ENCODE data around the gene MYBPC1.
"Not testable (repeated sequence)": the region's sequence is repeated elsewhere in the genome, so short reads cannot be mapped to it uniquely, and the experiment has no call there.

The MYBPC1 gene, protein sequence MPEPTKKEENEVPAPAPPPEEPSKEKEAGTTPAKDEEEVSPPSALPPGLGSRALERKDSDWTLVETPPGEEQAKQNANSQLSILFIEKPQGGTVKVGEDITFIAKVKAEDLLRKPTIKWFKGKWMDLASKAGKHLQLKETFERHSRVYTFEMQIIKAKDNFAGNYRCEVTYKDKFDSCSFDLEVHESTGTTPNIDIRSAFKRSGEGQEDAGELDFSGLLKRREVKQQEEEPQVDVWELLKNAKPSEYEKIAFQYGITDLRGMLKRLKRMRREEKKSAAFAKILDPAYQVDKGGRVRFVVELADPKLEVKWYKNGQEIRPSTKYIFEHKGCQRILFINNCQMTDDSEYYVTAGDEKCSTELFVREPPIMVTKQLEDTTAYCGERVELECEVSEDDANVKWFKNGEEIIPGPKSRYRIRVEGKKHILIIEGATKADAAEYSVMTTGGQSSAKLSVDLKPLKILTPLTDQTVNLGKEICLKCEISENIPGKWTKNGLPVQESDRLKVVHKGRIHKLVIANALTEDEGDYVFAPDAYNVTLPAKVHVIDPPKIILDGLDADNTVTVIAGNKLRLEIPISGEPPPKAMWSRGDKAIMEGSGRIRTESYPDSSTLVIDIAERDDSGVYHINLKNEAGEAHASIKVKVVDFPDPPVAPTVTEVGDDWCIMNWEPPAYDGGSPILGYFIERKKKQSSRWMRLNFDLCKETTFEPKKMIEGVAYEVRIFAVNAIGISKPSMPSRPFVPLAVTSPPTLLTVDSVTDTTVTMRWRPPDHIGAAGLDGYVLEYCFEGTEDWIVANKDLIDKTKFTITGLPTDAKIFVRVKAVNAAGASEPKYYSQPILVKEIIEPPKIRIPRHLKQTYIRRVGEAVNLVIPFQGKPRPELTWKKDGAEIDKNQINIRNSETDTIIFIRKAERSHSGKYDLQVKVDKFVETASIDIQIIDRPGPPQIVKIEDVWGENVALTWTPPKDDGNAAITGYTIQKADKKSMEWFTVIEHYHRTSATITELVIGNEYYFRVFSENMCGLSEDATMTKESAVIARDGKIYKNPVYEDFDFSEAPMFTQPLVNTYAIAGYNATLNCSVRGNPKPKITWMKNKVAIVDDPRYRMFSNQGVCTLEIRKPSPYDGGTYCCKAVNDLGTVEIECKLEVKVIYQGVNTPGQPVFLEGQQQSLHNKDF
- long read RNA-seq, donor 1 = 0 reads
- long read RNA-seq, donor 2 = 0 reads
- long read RNA-seq, donor 3 = 0 reads
- long read RNA-seq, donor 4 = 0 reads
- long read RNA-seq, donor 5 = 0 reads
- long read RNA-seq, donor 6 = 0 reads
- long read RNA-seq, donor 7 = 0 reads
- long read RNA-seq, donor 8 = 0 reads

DNA sequence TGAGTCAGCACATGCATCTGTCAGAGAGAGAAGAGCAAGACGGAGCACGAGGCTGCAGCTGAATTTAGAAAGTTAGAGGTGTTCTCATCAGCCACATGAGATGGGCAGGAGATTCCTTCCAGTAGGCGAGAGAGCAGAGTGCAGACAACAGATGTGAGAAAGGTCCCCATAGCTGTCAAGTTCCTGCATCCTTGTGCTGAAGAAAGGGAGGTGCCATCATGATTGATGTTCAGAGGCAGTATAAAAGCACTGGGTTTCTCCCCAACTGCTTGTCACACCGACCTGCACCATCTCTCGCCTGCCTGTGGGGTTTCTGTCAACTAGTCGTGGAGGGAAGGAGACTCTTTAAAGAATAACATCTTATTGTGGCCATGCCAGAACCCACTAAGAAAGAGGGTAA is at the start of gene MYBPC1:
Gene MYBPC1, plus strand, starts transcription at position 272 of the 400 bp plus-strand sequence. Its CDS starts 100 bp downstream, at position 372.
- no peak for DNase-seq

DNA sequence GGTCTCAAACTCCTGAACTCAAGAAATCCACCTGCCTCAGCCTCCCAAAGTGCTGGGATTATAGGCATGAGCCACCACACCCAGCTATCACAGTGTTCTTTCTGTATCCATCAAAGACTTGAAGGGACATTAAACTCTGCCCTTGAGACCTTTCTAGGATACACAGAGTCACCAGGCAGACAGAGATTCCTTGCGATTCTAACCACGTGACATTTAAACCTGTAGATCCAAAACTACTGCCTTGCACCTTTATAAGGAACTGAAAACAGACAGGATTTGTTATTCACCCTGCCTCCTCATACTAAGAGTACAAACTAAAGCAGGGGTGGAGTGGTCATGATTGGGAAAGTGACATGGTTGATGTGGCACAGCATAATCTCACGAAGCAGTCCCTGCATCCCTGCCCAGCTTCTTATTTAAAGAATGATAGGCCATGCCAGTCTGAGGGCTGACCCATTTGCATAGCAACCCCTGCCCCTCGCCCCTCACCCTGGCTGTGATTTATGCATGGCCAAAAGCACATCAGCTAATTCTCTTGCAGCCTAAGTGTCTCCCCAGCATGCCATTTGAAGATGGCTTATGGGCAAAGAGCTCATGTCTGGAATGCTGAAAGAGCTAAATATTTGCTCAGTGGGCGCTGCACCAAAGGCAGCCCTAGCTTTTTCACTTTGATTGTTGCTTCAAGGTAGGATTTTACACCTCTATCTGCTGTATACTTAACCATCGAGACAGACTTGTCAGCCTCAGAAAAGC is 43.2 kb upstream of the MYBPC1 start:
- no peak for DNase-seq

DNA sequence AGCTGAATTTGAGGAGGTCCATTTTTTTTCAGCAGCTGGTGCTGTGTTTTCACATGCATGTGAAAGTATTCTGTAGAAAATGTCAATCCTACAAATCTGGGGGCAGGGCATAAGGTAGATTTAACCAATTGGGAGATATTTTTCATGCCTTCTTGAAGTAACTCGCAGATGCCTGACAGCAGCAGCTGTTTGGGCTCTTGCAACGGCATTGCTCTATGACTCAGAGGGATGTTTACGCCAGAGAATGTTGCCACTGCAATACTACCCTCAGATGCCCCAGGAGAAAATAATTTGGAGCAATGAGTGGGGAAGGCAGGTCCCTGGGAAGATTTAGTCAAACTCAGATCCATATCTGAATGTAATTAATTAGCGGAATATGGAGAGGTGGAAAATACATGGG is 42.5 kb upstream of the MYBPC1 start:
- no peak for DNase-seq

- DNase-seq = no peak
Measured at GRCh38 chr12:101557094-101557493, 37.7 kb upstream of the MYBPC1 start.

DNA sequence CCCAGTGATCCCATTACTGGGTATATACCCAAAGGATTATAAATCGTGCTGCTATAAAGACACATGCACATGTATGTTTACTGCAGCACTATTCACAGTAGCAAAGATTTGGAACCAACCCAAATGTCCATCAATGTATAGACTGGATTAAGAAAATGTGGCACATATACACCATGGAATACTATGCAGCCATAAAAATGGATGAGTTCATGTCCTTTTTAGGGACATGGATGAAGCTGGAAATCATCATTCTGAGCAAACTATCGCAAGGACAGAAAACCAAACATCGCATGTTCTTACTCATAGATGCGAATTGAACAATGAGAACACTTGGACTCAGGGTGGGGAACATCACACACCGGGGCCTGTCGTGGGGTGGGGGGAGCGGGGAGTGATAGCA is 36.0 kb upstream of the MYBPC1 start:
- not testable (repeated sequence) for DNase-seq

- no peak for DNase-seq
Measured at GRCh38 chr12:101563212-101563611, 31.6 kb upstream of the MYBPC1 start.

GRCh38 chr12:101564912-101565311 is 29.9 kb upstream of the MYBPC1 start:
- no peak for DNase-seq

- no peak for DNase-seq
Measured at GRCh38 chr12:101566318-101566717, 28.5 kb upstream of the MYBPC1 start.

DNA sequence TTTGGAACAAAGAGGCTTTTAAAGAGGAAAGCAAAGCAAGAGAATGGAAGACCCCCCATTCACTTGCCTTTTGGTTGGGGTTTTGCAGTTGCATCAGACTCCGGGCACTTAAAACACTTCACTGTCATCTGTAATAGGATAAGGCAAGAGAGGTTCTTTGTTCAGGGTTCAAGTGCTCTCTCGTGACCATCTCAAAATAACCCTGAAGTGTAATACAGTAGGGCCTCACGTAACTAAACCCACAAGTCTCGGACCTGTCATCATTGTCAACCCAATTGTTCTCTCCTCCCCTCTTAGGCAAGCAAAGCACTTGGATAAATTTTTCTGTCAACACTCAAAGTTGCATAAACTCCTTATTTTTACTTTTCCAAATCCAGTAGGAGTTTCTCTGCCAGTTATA is 26.9 kb upstream of the MYBPC1 start:
- DNase-seq = no peak

DNA sequence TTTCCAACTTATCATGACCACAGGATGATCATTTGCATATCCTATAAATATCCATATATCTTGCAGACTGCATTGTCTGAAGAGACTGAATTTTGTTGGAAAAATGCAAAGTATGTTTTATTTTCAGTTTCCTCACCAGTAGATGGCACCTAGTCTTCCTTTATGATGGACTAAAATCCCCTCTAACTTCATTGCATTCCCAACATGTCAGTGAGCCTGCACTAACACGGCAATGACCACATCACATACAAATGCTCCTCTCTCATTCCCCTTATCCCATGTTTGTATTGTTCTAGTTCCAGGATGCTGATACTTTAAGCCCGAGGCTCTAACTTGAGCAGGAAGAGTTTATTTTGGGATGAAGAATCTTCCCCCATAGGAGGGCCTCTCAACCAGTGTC is 24.7 kb upstream of the MYBPC1 start:
- peak; percentile 16 for DNase-seq

DNA sequence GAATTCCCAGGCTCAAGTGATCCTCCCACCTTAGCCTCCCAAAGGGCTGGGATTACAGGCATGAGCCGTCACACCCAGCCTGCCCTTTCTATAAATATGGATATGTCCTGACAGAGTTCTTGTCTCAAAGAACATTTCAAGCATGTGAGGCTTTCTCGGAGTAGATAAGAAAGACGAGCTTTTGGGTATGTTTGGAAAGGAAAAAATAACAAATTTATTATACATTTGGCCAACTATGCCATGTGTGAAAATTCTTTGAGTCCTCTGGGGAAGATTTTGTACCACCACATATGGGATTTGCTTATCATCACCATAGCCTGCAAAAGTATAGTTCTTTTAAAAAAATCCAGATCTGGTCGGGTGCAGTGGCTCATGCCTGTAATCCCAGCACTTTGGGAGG is 23.7 kb upstream of the MYBPC1 start:
- DNase-seq = no peak

GRCh38 chr12:101573743-101574142 is 21.0 kb upstream of the MYBPC1 start:
- DNase-seq = no peak

- DNase-seq = no peak
Measured at GRCh38 chr12:101578417-101578816, 16.4 kb upstream of the MYBPC1 start.

DNA sequence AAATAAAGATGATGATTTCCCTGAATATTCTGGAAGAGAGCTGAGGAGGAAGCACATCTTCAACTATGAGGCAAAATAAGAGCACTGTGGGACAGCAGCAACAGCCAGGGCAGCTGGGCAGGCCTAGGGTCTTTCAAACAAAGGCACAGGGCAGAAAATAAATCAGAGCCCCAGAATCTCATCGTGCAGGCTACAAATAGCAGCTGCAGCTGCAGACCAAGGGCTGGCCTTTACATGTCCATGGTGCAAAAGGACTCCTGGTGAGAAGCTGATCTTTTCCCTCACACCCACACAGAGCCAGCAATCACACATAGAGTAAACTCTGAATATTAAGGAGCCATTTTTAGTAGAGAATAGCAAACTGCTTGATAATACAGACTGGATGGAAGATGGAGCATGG is 13.6 kb upstream of the MYBPC1 start:
- no peak for DNase-seq

DNA sequence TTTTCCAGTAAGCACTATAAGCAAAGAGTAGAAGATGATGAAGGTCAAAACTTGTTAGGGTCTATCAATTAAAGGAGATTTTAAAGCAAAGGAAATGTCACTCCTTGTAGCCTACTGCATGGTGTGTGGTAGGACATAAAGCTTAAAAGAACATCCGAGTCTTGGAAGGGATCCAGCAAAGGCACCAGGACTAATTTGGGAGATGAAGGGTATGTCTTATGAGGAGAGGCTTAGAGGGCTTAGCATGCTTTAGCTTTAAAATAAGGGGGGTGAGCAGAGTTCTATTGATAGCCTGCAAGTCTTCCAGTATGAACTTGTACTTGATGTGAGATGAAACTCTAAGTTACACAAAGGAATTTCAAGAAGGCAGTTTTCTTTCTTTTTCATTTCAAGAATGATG is 11.8 kb upstream of the MYBPC1 start:
- DNase-seq = no peak

DNA sequence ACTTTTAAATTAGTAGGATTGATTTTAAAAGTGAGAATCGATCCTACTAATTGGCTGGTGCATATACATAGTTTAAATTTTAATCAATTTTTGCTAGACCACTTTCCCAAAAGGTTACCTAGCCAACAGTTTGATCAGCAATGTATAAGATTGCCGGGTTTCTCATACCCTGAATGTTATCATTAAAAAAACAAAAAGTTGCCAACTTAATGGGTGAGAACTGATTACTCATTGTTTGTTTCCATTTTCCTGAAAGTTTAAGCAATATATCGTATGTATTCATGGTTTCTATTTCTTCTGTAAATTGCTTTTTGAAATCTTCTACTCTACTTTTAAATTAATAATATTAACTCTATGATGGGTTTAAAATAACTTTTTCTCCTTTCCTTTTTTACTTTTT is 4.4 kb upstream of the MYBPC1 start:
- DNase-seq = no peak

- no peak for DNase-seq
Measured at GRCh38 chr12:101591781-101592180, 3.0 kb upstream of the MYBPC1 start.

DNA sequence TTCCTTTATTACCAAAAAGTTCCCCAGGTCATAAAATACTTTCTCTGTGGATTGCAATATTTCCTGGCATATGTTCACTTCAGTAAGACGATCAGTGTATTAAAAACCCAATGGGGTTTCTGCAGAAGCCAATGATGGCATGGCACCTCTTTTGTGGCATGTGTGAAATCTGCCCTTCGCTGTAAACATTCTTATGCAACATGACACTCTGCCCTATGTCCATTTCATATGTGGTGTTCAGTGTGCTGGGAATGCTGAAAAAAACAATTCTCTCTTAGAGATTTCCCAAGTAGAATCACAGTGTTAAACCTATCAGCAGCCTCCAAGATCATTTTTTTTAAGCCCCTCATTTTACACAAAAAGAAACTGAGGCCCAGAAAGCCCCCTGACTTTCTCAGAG is 2.3 kb upstream of the MYBPC1 start:
- DNase-seq = no peak

DNA sequence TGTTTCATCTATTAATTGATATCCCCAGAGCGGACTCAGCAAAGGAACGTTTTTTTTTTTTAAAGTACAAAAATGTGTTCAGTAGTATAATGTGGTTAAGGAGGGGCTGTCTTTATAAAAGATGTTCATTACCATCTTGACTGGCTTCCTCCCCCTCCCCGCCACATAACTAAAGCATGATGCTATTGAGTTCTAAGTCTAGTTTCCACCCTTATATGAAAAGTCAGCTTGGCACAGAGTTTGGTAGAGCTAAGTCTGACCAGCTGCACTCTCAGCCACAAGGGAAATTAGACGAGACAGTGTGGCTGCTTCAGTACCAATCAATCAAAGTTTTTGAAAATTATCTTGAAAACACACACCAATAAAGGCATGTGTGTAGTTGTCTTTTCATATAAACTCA is 1.9 kb upstream of the MYBPC1 start:
- no peak for DNase-seq

DNA sequence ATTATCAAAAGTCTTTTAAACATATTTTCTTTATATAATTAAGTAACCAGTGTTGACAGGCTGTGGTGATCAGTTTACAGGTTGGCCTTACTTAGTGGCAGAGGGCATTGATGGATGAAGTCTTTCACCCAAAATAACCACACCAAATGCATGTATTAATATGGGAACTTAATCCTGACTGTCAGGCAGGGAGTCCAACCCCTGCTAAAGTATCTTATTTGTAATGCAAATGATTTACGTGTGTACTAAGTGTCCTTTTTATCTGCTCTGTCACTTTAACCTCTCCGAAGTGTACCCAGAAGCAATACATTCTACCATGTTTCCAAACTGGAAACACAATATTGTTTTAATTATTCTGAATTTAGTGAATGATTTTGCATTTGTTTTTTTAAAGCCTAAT is 1.4 kb downstream of the MYBPC1 start:
- DNase-seq = no peak

DNA sequence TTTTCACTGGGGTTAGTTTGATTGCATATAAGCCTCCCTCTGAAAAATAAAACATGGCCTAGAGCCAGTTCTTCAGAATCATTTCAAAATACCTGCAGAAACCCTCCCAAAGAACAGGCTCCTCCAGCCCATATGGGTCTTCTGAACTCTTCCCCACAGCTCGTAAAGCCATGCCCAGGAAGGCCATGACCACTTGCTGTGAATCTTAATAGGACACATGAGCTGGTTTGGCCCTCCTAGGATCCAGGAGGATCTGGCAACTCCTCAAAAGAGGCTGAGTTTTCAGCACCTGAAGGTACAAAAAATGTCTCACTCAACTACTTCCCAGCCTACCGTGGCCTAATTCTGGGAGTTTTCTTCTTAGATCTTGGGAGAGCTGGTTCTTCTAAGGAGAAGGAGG is 2.4 kb downstream of the MYBPC1 start:
- no peak for DNase-seq

GRCh38 chr12:101598483-101598882 is 3.7 kb downstream of the MYBPC1 start:
- DNase-seq = no peak

All from right kidney (tissue), 9 donors.